Neutrophil (primary cell): ENCODE results near the gene ITGB4.

Experiments
- H3K27ac ChIP-seq: fragments of 200-600 bp; sonication (generic); 2 replicates; pipeline ENCODE4 v1.5.1; 2016; ENCODE audit warnings: mild to moderate bottlenecking, moderate library complexity
- H3K27me3 ChIP-seq: fragments of 200-600 bp; sonication (generic); 2 replicates; pipeline ENCODE4 v1.6.0; 2016; ENCODE audit warnings: mild to moderate bottlenecking
- H3K36me3 ChIP-seq: fragments of 200-600 bp; sonication (generic); 2 replicates; pipeline ENCODE4 v1.5.1; 2017
- H3K4me1 ChIP-seq, 2 experiments: fragments of 200-600 bp in 1 of 2; sonication (generic) in 1 of 2; 1 replicate in 1 of 2; 2 replicates in 1 of 2; pipeline versions ENCODE4 v1.5.1 to v1.6.1; 2013 to 2016; ENCODE audit warnings: low read depth in 1 of 2, low read length in 1 of 2, mild to moderate bottlenecking in 1 of 2, moderate library complexity in 1 of 2; ENCODE audit not compliant: control insufficient read depth in 1 of 2, insufficient read depth in 1 of 2
- H3K4me3 ChIP-seq, 2 experiments: fragments of 200-600 bp in 1 of 2; sonication (generic) in 1 of 2; 1 replicate in 1 of 2; 2 replicates in 1 of 2; pipeline ENCODE4 v1.5.1; 2013 to 2016; ENCODE audit warnings: low read depth in 1 of 2, low read length in 1 of 2, mild to moderate bottlenecking in 1 of 2, moderate library complexity in 1 of 2
- H3K9me3 ChIP-seq: fragments of 200-600 bp; sonication (generic); 2 replicates; pipeline ENCODE4 v1.5.1; 2016
- TF ChIP-seq, protein P1 (sequence below): fragments of 200-600 bp; sonication (generic); IDR thresholded peaks from 2 replicates; pipeline ENCODE4 v1.5.1; 2016; ENCODE audit warnings: antibody characterized with exemption

Gene ITGB4

DNA sequence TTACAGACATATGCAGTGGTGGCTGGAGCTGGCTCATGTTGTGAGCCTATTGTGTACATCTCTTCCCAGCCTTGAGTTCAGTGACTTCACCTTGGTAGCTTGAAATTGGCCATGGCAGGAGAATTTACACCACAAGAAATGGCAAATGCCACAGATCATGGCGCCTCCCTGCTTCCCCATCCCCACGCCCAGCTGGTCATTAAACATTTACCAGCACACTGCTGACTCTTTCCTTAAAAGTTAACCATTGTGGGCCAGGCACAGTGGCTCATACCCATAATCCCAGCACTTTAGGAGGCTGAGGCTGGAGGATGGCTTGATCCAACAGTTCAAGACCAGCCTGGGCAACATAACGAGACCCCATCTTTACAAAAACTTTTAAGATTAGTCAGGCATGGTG lies 22.6 kb upstream of the ITGB4 start:
- no peaks in the 10 kb centered on the region for H3K4me1 ChIP-seq
- TF ChIP-seq, protein P1, sequence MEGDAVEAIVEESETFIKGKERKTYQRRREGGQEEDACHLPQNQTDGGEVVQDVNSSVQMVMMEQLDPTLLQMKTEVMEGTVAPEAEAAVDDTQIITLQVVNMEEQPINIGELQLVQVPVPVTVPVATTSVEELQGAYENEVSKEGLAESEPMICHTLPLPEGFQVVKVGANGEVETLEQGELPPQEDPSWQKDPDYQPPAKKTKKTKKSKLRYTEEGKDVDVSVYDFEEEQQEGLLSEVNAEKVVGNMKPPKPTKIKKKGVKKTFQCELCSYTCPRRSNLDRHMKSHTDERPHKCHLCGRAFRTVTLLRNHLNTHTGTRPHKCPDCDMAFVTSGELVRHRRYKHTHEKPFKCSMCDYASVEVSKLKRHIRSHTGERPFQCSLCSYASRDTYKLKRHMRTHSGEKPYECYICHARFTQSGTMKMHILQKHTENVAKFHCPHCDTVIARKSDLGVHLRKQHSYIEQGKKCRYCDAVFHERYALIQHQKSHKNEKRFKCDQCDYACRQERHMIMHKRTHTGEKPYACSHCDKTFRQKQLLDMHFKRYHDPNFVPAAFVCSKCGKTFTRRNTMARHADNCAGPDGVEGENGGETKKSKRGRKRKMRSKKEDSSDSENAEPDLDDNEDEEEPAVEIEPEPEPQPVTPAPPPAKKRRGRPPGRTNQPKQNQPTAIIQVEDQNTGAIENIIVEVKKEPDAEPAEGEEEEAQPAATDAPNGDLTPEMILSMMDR = no peak
- H3K36me3 ChIP-seq = peaks cover 91% of the 10 kb centered on the region
- no peaks in the 10 kb centered on the region for H3K27me3 ChIP-seq
- H3K9me3 ChIP-seq = no peaks in the 10 kb centered on the region
- H3K27ac ChIP-seq = no peak overlapping the region
- no peak overlapping the region for H3K4me3 ChIP-seq

- H3K4me1 ChIP-seq = no peaks in the 10 kb centered on the region
- H3K27ac ChIP-seq = no peak overlapping the region
- H3K9me3 ChIP-seq = no peaks in the 10 kb centered on the region
- TF ChIP-seq, protein P1 = no peak
- H3K4me3 ChIP-seq = no peak overlapping the region
- H3K27me3 ChIP-seq = no peaks in the 10 kb centered on the region
- peaks cover 93% of the 10 kb centered on the region for H3K36me3 ChIP-seq
These were observed 20.0 kb upstream of the ITGB4 start for GRCh38 chr17:75701288-75701687.

- Histone ChIP-seq H3K36me3 (peaks cover 97% of the 10 kb centered on the region), H3K27ac (no peak overlapping the region), H3K9me3 (no peaks in the 10 kb centered on the region), H3K27me3 (no peaks in the 10 kb centered on the region), H3K4me3 (no peak overlapping the region), H3K4me1 (no peaks in the 10 kb centered on the region)
- TF ChIP-seq, protein P1 = no peak
These were observed 18.1 kb upstream of the ITGB4 start for GRCh38 chr17:75703191-75703590.

DNA sequence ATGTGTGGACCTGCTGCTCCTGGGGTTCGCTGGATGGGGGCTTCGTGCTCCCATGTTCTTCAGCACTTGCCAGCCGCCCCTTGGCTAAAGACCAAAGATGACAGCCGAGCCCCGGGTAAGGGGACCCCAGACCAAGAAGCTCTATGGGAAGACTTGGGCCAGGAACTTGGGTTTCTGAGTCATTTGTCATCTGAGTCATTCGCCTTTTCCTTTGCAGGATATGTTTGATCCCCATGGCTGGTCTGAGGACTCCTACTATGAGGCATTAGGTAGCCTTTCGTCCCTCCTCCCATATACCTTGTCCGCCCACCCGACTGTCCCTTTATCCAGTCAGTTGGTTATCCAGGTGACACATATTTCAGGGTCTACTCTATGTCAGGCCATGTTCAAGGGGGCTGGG lies 17.7 kb upstream of the ITGB4 start:
- Histone ChIP-seq H3K4me1 (no peaks in the 10 kb centered on the region), H3K9me3 (no peaks in the 10 kb centered on the region), H3K4me3 (no peak overlapping the region), H3K27ac (no peak overlapping the region), H3K36me3 (peaks cover 98% of the 10 kb centered on the region), H3K27me3 (no peaks in the 10 kb centered on the region)
- TF ChIP-seq, protein P1 = no peak

DNA sequence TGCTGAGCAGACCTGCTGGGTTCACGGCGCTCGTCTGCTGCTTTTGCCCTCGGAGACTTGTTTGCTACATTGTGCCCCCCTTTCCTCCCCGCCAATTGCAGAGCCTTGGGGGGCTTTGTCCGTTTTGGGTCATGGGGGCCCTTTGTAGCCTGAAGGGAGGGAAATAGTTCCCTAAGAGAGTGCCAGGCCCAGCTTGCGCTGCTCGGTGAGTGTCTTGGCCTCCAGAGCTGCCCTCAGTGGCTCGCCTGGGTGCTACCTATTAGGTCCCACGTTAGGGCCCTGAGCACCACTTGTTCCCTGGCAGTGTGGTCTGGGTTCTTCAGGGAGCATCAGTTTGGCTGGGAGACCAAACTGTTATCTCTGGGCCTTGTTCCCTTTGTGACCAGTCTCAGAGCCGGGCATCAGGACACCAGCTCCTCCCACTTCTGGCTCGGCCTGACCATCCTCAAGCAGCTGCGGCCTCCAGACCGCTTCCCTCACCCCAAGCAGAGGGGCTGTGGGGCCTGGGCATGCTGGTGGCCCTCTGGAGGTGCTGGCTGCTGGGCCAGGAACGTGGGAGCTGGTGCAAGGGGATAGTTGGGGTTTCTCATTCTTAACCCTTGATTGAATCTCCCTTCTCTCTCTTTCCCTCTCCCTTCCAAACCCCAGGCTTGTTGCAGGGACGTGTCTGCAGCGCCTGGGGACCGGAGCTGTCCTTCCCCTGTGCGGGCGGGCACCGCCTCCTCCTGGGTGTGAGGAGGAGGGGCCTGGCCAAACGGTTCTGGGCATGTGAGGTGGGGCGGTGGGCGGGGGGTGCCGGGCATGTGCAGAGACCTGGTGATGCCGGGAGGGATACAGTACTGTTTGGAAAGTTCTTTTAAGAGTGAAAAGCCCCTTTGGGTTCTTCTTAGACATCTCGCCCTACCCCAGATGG lies 16.0 kb upstream of the ITGB4 start:
- Histone ChIP-seq H3K27me3 (no peaks in the 10 kb centered on the region), H3K4me3 (no peak overlapping the region), H3K36me3 (peaks cover 88% of the 10 kb centered on the region), H3K27ac (no peak overlapping the region), H3K9me3 (no peaks in the 10 kb centered on the region), H3K4me1 (no peaks in the 10 kb centered on the region)
- TF ChIP-seq, protein P1 = no peak
